Measurements from ENCODE around the gene TRAPPC8.

DNA sequence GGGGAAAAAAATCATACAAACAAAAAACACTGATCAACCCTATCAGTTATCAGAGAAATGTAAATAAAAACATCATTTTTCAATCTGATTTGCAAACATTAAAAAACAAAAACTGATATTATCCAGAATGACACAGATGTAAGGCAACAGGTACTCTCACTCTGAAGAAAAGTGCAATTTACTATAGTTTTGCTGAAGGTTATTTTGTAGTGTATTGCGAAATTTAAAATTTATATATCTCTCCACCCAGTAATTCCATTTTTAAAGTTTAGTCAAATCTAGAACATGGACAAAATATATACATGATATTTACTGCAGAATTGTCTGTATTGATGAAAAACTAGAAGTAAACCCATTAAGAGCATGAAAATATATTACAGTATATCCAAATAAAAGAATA lies 79.8 kb downstream of the TRAPPC8 start:
- TF ChIP-seq CTCF (conservative IDR thresholded peaks at IDR 0.05; ENCODE audit: low read depth, low read length): no peak
- TF ChIP-seq EZH2 (IDR thresholded peaks at IDR 0.05; ENCODE audit: borderline replicate concordance, low read depth, low read length, poor library complexity, severe bottlenecking): no peak
